Activated T-cell treated with anti-CD3 and anti-CD28 coated beads for 24 hours (primary cell): ENCODE results near the gene CACNA2D3.

ENCODE experiments used
- DNase-seq: peaks from one replicate; pipeline ENCODE4 v3.0.0-alpha.2; 2020; ENCODE audit warnings: low read depth

CACNA2D3 gene

DNA sequence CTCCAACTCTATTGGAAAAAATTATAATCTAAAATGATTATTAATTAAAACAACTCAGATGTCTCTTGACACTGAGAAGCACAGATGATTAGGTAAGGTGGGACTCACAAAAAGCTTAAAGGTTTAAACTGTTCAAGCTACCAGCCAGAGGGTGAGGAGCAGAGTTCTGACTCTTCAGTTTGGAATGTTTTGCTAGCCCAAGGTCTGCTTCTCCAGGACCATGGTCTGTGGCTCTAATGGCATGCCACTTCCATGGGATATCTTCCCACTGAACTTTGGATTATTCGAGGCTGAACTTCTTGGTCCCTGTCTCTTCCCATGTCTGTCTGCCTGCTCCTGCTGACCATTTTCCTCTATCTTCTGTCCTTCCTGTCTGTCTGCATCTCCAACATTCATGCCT lies 49.2 kb downstream of the CACNA2D3 start:
- DNase-seq: no peak

DNA sequence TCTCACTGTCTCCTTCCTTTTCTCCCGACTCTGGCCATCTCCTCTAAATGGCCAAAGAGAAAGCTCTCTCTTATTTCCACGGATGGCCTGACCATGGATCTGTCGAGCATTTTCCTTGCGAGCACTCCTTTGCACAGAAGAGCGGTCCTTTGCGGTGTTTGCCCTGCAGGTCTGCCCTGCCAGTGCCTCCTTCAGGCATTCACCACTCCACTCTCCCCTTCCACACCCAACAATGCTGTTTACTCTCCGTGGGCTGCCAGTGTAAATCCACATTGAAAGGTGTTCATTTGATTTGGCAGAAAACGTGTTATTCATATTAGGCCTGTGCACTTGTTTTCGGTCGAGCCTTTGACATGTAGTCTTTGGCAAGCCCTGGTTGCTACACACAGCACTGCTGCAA lies 49.6 kb downstream of the CACNA2D3 start:
- no peak for DNase-seq

DNA sequence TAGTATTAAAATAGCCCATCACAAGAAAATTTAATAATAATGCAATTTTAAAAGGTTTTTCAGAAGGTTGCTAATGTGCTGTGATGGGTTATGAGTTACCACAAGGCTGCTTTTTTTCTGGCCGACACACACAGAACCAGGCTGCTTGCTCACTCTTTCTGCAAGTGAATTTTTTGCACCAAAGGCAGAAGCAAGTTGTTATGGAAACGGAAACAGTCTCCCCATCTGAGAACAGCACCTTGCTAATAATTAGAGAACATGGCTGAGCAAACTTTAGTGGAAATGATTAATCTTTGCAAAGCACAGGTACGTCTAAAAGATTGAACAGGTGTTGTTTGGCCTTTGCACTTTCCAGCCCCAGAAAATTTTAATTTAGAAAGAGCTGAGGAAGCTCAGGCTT lies 51.0 kb downstream of the CACNA2D3 start:
- DNase-seq: no peak

DNA sequence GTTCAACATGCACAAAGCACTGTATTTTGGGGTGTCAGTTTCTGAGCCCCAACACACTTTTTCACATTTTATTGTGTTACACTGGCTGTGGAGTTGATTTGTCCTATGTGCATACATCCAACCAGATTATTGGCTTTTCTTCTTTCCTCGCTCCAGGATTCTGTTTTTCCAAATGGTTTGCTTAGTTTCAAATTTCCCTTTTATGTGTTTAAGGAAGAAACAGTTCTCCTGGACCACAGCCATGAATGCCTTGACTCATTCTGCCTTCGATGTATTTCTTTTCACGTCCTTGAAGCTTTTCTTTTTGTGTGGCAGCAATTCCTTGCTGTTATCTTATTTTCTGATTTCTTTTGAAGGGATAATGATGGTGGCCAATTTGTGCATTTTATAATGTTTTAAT lies 53.8 kb downstream of the CACNA2D3 start:
- no peak for DNase-seq

DNA sequence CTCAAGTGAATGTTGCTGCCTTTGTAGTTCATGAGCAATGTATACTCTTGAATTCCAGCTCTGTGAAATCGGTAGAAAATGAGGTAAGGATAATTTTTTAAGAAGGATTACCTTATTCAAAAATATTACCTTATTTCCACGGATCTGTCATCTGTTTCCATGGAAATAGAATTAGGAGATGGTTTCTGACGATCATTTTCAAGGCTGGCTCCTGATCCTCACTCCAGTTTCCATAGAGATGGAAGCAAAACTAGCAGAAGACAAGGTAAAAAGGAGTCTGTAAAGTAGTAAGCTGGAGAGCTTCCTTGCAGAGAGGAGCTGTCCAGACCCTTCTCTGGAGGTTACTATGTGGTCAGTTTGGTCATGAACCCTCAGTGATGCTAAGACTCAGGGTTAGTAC lies 55.5 kb downstream of the CACNA2D3 start:
- no peak for DNase-seq

DNA sequence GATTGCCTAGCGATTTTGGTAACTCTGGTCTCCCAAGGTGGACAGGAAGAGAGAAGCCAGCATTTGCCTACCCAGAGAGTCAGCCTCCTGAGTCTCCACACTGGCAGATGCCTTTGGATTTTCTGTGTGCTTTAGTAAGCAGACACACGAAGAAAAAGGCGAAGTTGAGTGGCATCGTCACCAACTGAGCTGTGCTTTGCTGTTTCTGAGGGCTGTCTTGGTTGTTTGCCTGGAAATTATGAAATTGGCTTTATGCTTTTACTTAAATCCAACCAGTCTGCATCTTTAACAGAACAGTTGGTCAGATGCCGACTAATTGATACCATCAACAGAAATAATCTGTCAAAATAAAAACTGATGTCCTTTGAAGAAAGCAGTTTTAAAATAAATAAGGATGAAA lies 56.0 kb downstream of the CACNA2D3 start:
- DNase-seq: no peak

DNA sequence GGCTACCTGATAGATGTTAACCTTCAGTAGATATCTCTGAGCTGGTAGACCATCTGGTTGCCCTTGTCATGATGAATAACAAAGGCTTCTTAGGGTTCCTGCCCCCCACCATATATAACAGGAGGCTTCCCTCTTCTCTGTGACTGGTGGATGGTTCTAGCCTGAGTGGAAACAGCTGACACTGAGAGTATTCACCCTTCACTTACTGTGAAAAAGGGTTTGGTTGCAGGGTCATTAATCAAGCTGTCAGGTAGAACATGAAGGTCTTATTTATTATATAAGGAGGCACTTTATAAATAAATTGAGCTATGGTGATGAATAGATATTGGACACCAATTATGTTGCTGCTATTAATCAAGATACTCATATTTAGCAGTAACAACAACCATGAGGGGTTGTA lies 58.6 kb downstream of the CACNA2D3 start:
- DNase-seq: no peak

DNA sequence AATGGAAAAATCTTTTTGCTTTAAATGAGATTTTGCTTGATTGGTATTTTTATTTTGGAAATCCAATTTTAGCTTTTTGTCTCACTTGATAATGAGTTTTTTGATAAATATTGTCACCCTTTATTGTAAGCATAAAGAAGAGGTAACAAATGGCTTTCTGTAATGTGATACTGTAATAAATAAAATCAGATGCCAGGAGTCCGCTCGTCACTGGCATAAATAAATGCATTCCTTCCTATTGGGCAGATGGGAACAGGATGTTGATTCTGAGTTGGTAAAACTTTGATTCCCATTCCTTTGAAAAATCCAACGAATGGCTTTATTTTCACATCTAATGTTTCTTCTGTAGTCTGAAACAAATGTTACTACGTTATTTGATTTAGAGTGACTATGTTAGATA lies 59.9 kb downstream of the CACNA2D3 start:
- no peak for DNase-seq

DNA sequence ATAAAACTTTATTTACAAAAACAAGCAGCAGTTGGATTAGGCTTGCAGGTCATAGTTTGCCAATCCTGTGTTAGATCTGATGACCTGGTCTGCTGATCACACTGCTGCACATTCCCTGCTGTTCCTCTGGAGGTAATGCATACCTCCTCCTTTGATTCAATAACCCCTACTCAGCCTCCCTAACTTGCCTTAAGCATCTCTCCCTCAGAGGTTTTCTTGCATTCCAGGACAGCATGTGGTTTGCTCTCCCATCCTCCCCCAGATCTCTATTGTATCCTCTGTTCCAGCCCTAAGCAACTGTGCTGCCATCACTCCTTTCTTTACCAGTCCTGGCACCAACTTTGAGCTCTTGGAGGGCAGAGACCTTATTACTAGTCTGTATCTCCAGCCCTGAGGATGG lies 63.4 kb downstream of the CACNA2D3 start:
- no peak for DNase-seq

DNA sequence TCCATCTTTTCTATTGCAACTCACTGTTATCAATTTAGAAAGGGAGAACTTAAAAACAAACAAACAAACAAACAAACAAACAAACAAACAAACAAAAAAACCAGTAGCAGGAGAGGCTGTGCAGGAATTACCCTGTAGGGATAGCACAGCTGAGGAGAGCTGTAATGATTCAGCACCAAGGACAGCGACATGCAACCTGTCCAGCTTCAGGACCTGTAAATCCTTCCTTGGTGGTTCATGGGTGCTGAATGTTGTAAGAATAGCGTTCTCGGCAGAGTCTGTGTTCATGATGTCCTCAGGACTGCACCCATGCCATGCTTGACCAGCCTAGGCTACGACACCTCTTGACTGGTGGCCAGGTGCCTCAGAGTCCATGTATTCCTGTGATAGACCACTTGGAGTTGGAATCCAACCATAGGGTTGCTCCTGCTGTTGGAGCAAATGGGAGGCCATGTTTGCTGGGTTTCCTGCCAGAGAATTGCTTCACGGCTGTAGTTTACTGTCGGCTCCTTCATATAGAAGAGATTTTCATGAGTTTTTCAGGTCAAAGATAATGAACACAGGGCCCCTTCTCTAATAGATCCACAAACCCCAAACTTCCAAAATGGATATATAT lies 65.9 kb downstream of the CACNA2D3 start:
- no peak for DNase-seq

DNA sequence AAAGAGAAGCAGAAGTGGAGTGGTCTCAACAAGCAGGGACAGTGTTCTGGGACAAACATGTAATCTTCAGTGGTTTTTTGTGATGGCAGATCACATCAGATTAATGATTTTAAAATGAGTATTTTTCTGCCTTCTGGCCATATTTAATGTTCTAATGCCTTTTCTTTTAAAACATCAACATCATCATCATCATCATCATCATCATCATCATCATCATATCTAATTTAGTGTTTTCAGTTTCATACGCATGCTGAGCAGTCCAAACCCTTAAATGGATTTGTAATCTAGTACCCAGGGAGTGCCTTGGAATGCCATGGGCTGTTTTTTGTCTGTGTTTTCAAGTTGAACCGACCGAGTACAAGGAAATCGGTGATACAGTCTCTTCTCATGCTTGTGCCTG lies 68.9 kb downstream of the CACNA2D3 start:
- DNase-seq: no peak

DNA sequence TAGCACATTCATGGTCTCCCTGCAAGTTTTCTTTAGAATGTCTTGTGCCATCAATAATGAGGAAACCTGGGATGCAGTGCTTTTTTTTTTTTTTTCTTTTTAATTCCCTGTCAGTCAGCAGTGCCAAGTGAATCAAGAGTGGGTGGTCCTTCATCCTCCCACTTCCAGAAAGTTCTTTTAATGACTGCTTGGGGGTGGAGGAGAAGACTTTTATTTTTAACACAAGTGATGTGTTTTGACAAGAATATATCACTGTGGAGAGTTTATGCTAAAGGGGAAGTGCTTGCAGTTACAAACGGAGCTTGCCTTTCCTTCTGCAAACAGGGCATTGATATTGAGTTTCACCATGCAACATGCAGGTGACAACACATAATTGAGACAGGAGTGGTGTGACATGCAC lies 69.7 kb downstream of the CACNA2D3 start:
- DNase-seq: no peak

DNA sequence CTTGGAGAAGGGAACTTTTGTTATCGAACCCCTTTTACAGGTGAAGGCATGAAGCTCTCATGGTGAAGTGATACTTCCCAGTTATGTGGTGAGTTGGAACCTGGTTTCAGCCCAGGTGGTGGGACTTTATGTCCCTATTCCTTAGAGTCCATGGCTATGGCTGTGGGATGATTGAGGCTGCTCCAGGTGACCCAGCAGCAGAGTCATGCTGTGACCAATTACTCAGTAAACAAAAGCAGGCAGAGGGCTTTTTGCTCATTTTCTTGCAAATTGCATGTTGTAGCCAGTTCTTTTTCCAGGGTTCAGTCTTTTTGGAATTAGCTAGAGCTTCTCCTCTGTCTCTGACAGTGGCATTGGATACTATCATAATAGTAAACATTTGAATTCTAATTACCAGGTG lies 70.7 kb downstream of the CACNA2D3 start:
- DNase-seq: no peak

DNA sequence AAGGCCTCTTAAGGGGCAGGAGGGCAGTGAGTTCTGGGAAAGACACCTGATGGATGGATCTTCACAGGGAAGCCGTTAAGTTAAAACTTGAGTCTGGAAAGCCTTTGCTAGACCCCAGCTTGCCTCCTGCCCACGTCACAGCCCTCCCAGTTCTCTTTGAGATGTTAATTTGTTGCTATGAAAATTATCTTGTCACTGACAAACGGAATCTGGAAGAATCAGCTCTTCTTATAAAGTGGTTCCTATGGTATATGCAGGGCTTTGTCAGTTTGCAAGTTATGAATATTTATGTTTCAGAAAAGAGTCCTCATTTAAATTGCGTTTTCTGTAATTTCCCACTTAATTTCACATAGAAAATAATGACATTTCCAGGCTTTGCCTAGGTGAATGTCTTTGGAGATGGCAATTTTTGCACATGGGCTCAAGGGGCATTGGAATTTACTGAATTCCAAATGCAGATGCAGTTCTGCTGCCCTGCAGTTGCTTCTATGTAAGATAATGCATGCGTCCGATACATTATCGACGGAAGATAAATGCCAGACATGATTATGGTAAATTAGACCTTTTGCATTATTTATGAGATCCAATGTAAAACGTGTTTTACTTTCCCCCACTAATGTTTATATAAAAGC lies 74.1 kb downstream of the CACNA2D3 start:
- no peak for DNase-seq

DNA sequence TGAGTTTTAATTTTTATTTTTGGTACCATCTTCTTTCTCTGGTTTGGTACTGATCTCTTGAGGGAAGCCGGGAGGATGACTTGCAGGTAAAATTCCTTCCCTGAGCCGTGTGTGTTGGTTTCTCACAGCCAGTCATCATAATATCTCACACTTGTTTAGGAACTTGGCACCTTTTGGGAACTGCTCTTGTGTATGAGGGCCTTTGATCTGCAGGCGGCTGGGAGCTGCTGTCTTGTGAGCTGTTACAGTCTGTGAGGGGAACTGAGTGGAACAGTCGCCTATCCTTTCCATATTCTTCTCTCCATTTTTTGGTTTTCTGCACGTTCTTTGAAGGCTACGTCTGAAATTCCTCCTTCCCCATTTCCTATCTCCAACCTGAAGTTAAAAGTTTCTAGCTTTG lies 75.2 kb downstream of the CACNA2D3 start:
- no peak for DNase-seq

DNA sequence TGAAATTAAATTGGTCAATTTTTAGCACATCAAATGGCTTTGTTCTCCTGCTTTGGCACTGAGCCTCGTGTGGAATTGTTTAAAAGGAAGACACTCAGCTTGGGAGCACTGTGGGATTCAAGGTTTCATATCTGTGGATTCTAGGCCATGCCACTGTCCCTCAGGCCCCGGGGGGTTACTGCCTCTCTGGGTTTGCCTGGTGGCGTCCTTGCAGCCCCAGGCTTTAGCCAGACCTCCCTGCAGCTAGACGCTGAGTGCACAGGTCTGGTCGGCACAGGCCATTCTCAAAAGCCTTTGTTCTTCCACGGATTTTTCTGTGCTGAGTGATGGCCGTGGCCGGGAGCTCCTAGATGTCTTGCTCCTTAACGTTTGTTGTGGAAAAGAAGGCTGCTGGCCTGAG lies 76.2 kb downstream of the CACNA2D3 start:
- DNase-seq: no peak

DNA sequence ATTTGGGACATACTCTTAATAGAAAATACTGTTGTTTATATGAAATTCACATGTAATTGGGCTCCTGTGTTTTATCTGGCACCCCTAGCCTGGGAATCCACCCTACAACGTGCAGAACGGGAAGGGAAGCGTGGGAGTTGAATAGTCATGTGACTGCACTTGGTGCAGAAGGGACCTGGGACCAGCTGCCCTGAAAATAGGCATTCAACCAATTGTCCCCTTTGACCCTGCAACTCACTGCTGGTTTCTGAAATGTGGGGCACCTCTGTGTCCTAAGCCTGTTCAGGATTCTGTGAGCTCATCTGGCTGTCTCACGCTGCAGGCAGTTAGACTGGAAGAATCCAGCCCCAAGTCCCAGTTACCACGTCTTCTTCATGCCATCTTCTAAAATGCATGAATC lies 79.7 kb downstream of the CACNA2D3 start:
- DNase-seq: no peak

DNA sequence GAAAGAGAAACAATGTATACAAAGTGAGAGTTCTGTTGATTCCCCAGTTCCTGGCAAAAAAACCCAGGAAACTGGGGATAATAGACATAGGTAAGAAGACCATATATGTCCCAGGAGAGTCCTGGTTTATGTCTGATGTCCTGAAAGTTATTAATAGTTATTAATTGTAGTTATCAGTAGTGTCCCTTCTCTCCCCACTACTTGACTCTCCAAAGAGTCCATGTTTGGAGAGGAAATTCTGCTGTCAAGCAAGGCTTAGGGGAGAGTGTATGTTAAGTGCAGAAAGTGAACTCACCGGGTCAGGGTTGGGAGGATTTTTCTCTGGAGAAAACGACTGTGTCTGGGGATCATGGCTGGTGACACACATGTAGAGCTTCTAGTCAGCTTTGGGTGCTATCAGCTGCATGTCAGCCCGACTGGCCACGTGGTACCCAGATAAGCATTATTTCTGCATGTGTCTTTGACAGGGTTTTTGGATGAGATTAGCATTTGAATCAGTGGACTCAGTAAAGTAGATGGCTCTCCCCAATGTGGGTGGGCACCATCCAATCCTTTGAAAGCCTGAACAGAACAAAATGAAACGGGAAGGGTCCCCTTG lies 80.4 kb downstream of the CACNA2D3 start:
- no peak for DNase-seq

DNA sequence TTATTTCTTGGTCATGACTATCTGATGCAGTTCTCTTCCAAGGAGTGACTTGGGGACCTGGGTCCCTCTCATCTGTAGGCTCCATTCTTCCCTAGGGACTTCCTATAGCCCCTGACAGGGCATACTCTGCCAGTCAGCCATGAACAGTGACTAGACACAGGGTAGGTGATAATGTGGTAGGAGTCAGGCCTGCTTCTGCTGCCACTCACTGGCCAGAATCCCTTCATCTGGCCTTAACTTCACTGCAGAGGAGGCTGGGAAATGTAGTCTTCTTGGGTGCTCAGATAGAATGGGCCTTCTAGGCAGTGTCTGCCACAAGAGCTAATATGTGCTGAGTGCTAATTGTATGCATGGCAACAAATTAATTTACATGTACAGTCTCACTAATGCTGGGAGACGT lies 84.5 kb downstream of the CACNA2D3 start:
- no peak for DNase-seq

DNA sequence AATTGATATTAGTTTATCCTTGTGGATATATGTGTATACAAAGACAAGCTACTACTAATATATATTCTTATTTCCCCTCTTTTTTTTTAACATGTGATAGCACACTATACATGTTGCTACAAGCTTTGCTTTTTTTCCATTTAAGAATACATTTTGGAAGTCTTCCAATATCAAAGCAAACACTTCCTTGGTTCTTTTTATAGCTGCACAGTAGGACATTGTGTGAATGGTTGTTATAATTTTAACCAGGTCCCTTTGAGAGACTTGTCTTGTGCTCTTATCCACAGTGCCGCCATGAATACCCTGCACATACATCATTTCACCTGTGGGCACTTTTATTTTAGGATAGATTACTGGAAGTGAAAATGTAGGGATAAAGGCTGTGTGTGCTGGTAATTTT lies 88.7 kb downstream of the CACNA2D3 start:
- DNase-seq: no peak

DNA sequence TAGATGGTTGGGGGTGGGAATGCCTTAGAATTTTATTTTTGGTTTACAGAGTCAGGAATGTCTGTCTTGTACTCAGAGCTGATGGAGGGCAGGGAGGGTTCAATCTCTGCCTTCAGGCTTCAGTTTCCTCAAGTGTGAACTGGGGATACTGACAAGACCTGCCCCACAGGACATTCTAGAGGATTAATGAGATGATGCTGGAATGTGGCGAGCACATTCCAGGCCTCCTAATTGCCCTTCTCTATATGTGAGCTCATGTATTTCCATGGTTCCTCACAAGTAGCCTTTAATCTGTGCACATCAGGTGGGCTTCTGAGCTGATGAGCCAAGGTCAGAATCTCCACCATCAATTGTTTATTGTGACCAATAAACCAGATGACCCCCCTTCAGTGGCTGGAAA lies 90.4 kb downstream of the CACNA2D3 start:
- no peak for DNase-seq

DNA sequence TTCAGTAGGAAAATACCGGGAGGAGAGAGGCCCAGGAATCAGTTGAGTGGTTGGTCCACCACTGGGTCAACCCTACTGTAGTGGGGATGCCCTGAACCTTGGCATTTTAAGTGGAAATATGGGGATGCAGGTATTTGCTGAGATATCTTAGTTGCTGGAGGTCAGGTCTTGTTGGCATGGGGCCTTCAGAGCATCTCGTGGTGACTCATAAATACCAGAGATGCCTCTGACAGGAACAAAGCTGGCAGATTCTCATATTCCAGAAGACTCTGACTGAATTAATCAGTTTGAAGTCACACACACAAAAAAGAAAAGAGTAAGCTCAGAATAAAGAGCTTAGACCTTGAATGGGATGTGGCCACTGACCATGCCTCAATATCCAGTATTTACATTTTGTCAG lies 91.6 kb downstream of the CACNA2D3 start:
- no peak for DNase-seq

DNA sequence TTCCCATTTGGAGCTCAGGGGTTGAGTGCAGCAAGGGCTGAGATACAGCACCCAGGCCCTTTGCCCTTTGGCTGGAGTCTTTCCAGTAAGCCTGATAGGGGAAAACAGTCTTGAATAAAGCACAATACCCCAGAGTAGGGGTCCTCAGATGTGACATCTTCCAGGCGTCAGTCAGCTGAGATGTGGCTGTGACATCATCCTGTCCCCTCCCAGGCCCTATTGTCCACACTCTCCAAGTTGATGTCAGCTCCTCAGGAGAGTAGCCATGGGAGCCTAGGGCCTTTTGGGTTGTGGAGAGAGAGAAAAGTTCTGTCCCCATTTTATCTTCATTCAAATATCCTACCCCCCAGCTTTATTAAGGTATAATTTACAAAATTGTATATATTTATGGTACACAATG lies 92.5 kb downstream of the CACNA2D3 start:
- no peak for DNase-seq

DNA sequence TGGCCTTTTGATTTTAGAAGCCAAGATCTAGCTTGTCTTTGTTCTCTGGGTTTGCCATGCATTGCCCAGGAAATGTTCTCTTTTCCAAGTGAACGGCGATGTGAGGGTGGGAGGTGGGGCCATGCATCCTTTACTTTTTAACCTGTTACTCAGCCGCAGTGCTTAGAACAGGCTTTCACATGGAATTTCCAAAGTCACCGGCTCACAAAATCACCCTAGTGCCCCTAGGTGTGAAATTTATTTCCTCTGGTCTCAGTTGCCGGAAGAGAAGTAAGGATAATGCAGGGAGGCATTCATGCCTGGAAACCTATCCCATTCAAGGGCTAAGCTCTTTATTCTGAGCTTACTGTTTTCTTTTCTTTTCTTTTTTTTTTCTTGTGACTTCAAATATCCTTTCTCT lies 93.2 kb downstream of the CACNA2D3 start:
- no peak for DNase-seq
